IMR-90 (cell line): ENCODE data around the gene RPS28.

Experiments
- CEBPB ChIP-seq: IDR thresholded peaks from 2 replicates; pipeline ENCODE4 v1.6.1; 2012; ENCODE audit warnings: low read depth, low read length, improper control_type of control experiment
- CTCF ChIP-seq: conservative IDR thresholded peaks from 2 replicates; pipeline ENCODE4 v1.5.1; 2012; ENCODE audit warnings: mild to moderate bottlenecking, low read depth, low read length, improper control_type of control experiment
- POLR2A ChIP-seq: IDR thresholded peaks from 2 replicates; pipeline ENCODE4 v1.6.1; 2012; ENCODE audit warnings: mild to moderate bottlenecking, low read depth, low read length

DNA sequence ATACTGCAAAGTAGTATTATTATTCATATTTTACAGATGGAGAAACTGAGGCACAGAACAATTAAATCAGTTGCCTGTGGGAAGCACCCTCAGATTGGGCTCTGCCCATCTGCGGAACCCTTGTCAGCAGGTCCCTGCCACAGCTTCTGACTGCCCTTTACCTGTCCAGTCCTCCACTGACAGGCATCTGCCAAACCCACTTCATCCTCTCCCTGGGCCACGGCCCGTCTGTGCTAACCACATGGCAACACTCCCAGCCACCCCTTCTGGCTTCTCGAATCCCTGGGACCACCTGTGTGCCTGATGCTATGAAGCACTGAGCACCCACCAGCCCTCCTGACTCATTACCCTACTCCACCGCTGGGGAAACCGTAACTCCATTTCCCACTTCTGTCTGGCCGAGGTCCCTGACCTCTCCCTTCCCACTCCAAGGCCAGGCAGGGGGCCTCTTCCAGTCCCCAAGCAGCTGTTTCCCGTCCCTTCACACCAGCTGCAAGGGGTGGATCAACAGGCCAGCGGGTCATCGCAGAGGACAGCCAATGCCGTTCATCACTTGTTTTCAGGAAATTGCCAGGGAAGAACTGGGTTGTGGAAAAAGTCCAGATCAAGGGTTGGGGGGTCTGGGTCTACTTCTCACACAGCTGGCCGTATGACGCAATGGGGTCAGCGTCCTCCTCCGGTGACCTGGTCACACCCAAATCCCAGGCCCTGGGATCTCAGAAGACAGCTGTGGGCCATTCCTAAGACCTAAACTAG, 19.2 kb downstream of the RPS28 start:
- 0 out of 2 replicates have a peak, but pooled peaks have one; percentile 13 for TF ChIP-seq CTCF
- TF ChIP-seq CEBPB = 0 out of 2 replicates have a peak, but pooled peaks have one; percentile 26
- TF ChIP-seq POLR2A = no peak
